H1 (cell line): ENCODE measurements around the gene PDE6B. TPM values are rescaled to one million over a fixed set of nuclear protein-coding genes. Genes with fewer than 3 reads are reported as not detected.
A peak's percentile ranks its signal among the peaks of the same experiment; 100 is the strongest.

Experiments
- ATF3 ChIP-seq: IDR thresholded peaks from 2 replicates; pipeline ENCODE4 v1.6.1; 2011; ENCODE audit warnings: low read depth, mild to moderate bottlenecking, low read length; ENCODE audit not compliant: insufficient read depth
- CBX8 ChIP-seq: fragments of 300-800, 300-1000 bp; sonication (generic); IDR thresholded peaks from 2 replicates; pipeline ENCODE4 v1.7.1; 2016; ENCODE audit warnings: low read depth, low read length, borderline replicate concordance
- CREB1 ChIP-seq: IDR thresholded peaks from 2 replicates; pipeline ENCODE4 v1.6.1; 2012; ENCODE audit warnings: inconsistent platforms
- CTBP2 ChIP-seq: IDR thresholded peaks from 2 replicates; pipeline ENCODE4 v1.7.0; 2011; ENCODE audit warnings: borderline replicate concordance, mild to moderate bottlenecking, moderate library complexity, mixed read lengths, low read length; ENCODE audit not compliant: insufficient read depth, insufficient read length
- CTCF ChIP-seq, 3 experiments: IDR thresholded peaks; 1 replicate in 2 of 3; 2 replicates in 1 of 3; pipeline versions ENCODE4 v1.5.1 to v1.6.1; 2011; ENCODE audit warnings: low read length in 3 of 3, mild to moderate bottlenecking in 3 of 3, inconsistent platforms in 2 of 3, low read depth in 1 of 3, moderate library complexity in 1 of 3; ENCODE audit not compliant: insufficient read depth in 1 of 3; ENCODE audit errors: control extremely low read depth in 1 of 3
- E2F6 ChIP-seq: IDR thresholded peaks from 2 replicates; pipeline ENCODE4 v1.6.1; 2012; ENCODE audit warnings: inconsistent platforms
- FOSL1 ChIP-seq: IDR thresholded peaks from 2 replicates; pipeline ENCODE4 v1.6.1; 2011; ENCODE audit warnings: mild to moderate bottlenecking, low read depth, low read length, moderate library complexity; ENCODE audit not compliant: insufficient read depth
- GABPA ChIP-seq: IDR thresholded peaks from 2 replicates; pipeline ENCODE4 v1.6.1; 2011; ENCODE audit warnings: mild to moderate bottlenecking, low read length, moderate library complexity, borderline replicate concordance; ENCODE audit not compliant: insufficient read depth
- JUN ChIP-seq: IDR thresholded peaks from 2 replicates; pipeline ENCODE4 v1.6.1; 2011; ENCODE audit warnings: low read depth, mild to moderate bottlenecking, improper control_type of control experiment, low read length
- KDM4A ChIP-seq: IDR thresholded peaks from one replicate; pipeline ENCODE4 v1.7.1; 2012; ENCODE audit warnings: low read depth, mild to moderate bottlenecking, moderate library complexity, low read length, inconsistent platforms; ENCODE audit not compliant: severe bottlenecking
- NRF1 ChIP-seq: IDR thresholded peaks from 2 replicates; pipeline ENCODE4 v1.6.1; 2011; ENCODE audit warnings: mild to moderate bottlenecking, low read depth, low read length, improper control_type of control experiment
- POLR2A ChIP-seq, 2 experiments: IDR thresholded peaks; 1 replicate in 1 of 2; 2 replicates in 1 of 2; pipeline ENCODE4 v1.6.1; 2011; ENCODE audit warnings: low read depth in 2 of 2, low read length in 2 of 2, mild to moderate bottlenecking in 2 of 2; ENCODE audit errors: control extremely low read depth in 1 of 2
- RNF2 ChIP-seq: fragments of 200-900, 300-1000 bp; sonication (generic); IDR thresholded peaks from 2 replicates; pipeline ENCODE4 v1.7.1; 2016; ENCODE audit warnings: borderline replicate concordance, low read depth, mild to moderate bottlenecking, antibody characterized with exemption, low read length; ENCODE audit not compliant: poor library complexity, severe bottlenecking; ENCODE audit errors: missing control alignments
- SAP30 ChIP-seq: fragments of 300-600 bp; sonication (generic); IDR thresholded peaks from 2 replicates; pipeline ENCODE4 v1.7.1; 2012; ENCODE audit warnings: low read length, moderate library complexity, mild to moderate bottlenecking, inconsistent platforms; ENCODE audit not compliant: insufficient read depth, insufficient replicate concordance
- SIRT6 ChIP-seq: IDR thresholded peaks from one replicate; pipeline ENCODE4 v1.7.1; 2012; ENCODE audit warnings: low read length, inconsistent platforms
- SP1 ChIP-seq: IDR thresholded peaks from 2 replicates; pipeline ENCODE4 v1.6.1; 2011; ENCODE audit warnings: low read depth, low read length
- SP4 ChIP-seq: IDR thresholded peaks from 2 replicates; pipeline ENCODE4 v1.6.1; 2012; ENCODE audit warnings: low read length, inconsistent platforms
- TAF1 ChIP-seq: IDR thresholded peaks from 2 replicates; pipeline ENCODE4 v1.6.1; 2011; ENCODE audit warnings: mild to moderate bottlenecking, low read depth, low read length
- polyA plus RNA-seq, 7 experiments: library from polyadenylated mRNA; depleted of rRNA in 3 of 7; stranded (reverse) in 5 of 7; unstranded in 2 of 7; fragments of >200 nt in 5 of 7; fragments of 200-250 nt in 2 of 7; gene quantifications; 1 replicate in 5 of 7; 2 replicates in 1 of 7; 4 replicates in 1 of 7; pipeline versions ENCODE4 v1.2.1 to v1.2.3, GENCODE V29; 2011 to 2013; ENCODE audit warnings: missing spikeins in 2 of 7, mixed read lengths in 2 of 7
- total RNA-seq: library from RNA; stranded (reverse); fragmentation: NEBNext Ultra II Directional; extraction: Animal tissue kit (Norgen Biotek cat#: 25700); gene quantifications from 2 replicates; pipeline ENCODE4 v1.2.1, GENCODE V29; 2021

The PDE6B gene
- total and polyA plus RNA-seq, 2 of the 8 experiments (the other 6 are each of a cell fraction or from before 2014, with no cell fraction given), result 4.1 to 8.4 TPM

GRCh38 chr4:683982-684622, 58.7 kb downstream of the PDE6B start (continued):
- TF ChIP-seq SAP30 (no peak), CBX8 (no peak), ATF3 (no peak), NRF1 (no peak), SIRT6 (no peak), TAF1 (no peak), E2F6 (no peak), POLR2A (IDR thresholded peaks at IDR 0.05; ENCODE audit: control extremely low read depth in 1 of 2, low read depth in 2 of 2, low read length in 2 of 2) (0 out of 3 replicates have a peak, but pooled peaks of 1 of the 2 experiments have one; percentile 10), FOSL1 (no peak), JUN (0 out of 2 replicates have a peak, but pooled peaks have one; percentile 24), RNF2 (no peak), KDM4A (no peak), CREB1 (peak; percentile 59), CTCF (IDR thresholded peaks at IDR 0.05; ENCODE audit: control extremely low read depth in 1 of 3, insufficient read depth in 1 of 3, low read depth in 1 of 3, low read length in 3 of 3) (peak in 2 of 3 experiments; percentile 82 to 99; a peak in 3 of 4 replicates), GABPA (peak; percentile 64; the same call in 1 of the 2 replicates), CTBP2 (no peak), SP4 (peak; percentile 73; the same call in 1 of the 2 replicates), SP1 (peak; percentile 47; the same call in 1 of the 2 replicates)
- TF ChIP-seq, all 59 proteins: peak for 10
